Activated CD8-positive, alpha-beta memory T cell treated with anti-CD3 and anti-CD28 coated beads, Interleukin-2, amount 50 U/mL, for 1 hour (primary cell): ENCODE measurements around the gene SP6.

Experiments used
- DNase-seq: peaks from one replicate; pipeline ENCODE4 v3.0.0-alpha.2; 2020; ENCODE audit errors: extremely low read depth

SP6 gene

GRCh38 chr17:47856830-47857229, 5.9 kb upstream of the SP6 start:
- no peak for DNase-seq

- no peak for DNase-seq
Measured at GRCh38 chr17:47855737-47856136, 4.8 kb upstream of the SP6 start.

GRCh38 chr17:47853616-47854015, 2.7 kb upstream of the SP6 start:
- no peak for DNase-seq

GRCh38 chr17:47852113-47852949, 1.4 kb upstream of the SP6 start:
- no peak for DNase-seq

- no peak for DNase-seq
Measured at GRCh38 chr17:47851764-47852112, 775 bp upstream of the SP6 start.

GRCh38 chr17:47850373-47850691, 631 bp downstream of the SP6 start:
- DNase-seq: no peak

- no peak for DNase-seq
Measured at GRCh38 chr17:47848198-47848513, 2.8 kb downstream of the SP6 start.

- DNase-seq: no peak
Measured at GRCh38 chr17:47847341-47848197, 3.4 kb downstream of the SP6 start.

GRCh38 chr17:47846716-47847340, 4.1 kb downstream of the SP6 start:
- DNase-seq: no peak

- DNase-seq: no peak
Measured at GRCh38 chr17:47845716-47846075, 5.3 kb downstream of the SP6 start.

GRCh38 chr17:47844814-47845715, 5.9 kb downstream of the SP6 start:
- no peak for DNase-seq

- no peak for DNase-seq
Measured at GRCh38 chr17:47844227-47844626, 6.7 kb downstream of the SP6 start.

- no peak for DNase-seq
Measured at GRCh38 chr17:47843391-47843730, 7.6 kb downstream of the SP6 start.

GRCh38 chr17:47841488-47842291, 9.3 kb downstream of the SP6 start:
- no peak for DNase-seq

GRCh38 chr17:47840742-47841487, 10.0 kb downstream of the SP6 start, which contains the start of gene SCRN2:
SCRN2 (minus strand) TSS chr17:47841273; CDS start chr17:47840843, 430 bp downstream.
- peak; percentile 47 for DNase-seq

- no peak for DNase-seq
Measured at GRCh38 chr17:47840001-47840741, 10.8 kb downstream of the SP6 start.

- no peak for DNase-seq
Measured at GRCh38 chr17:47839071-47839470, 11.9 kb downstream of the SP6 start.

GRCh38 chr17:47838636-47839035, 12.3 kb downstream of the SP6 start:
- no peak for DNase-seq

- DNase-seq: no peak
Measured at GRCh38 chr17:47837401-47838039, 13.4 kb downstream of the SP6 start.
